VCaP (cell line): ENCODE data around the gene CKB.

Source experiments
- H3K27ac ChIP-seq: fragments of 450-650 bp; 2 replicates; pipeline ENCODE4 v1.5.1; 2017
- CTCF ChIP-seq: fragments of 450-650 bp; conservative IDR thresholded peaks from 2 replicates; pipeline ENCODE4 v1.5.1; 2017; ENCODE audit warnings: mild to moderate bottlenecking, moderate library complexity

Gene CKB

DNA sequence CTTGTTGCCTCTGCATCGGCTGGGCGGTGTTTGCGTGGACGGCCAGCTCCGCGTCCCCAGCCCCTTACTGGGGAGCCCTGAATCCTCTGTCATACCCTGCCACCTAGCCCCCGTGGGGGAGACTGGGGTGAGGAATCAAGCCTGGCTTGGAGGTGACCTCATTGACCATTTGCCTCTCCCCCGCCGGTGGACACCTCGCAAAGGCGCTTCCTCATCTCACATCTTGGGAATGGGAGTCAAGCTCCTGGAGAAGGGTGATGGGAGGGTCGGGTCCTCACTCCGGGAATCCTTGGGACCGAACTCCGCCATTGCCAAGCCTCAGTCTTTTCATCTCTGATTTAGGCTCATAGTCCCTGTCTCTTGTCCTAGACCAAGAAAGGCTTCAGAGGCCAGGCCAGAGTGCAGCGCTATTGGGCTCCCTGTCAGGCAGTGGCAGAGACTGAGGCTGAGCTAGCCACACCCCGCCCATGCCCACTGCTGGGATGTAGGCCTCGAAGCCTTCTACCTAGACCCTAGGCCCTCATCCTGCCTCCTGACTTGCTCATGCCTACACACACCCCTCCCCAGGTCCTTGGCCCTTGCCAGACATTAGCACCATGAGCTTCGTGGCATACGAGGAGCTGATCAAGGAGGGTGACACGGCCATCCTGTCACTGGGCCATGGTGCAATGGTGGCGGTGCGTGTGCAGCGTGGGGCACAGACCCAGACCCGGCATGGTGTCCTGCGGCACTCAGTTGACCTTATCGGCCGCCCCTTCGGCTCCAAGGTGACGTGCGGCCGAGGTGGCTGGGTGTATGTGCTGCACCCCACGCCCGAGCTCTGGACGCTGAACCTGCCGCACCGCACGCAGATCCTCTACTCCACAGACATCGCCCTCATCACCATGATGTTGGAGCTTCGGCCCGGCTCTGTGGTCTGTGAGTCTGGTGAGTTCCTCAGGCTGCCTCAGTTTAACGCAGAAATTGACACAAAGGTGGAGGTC lies 7.0 kb upstream of the CKB start:
- no peak for TF ChIP-seq CTCF
- H3K27ac ChIP-seq = peak overlapping the region; percentile 98

GRCh38 chr14:103528587-103529382 lies 6.2 kb upstream of the CKB start, which contains the start of gene TRMT61A:
TSS of gene TRMT61A (plus strand) at chr14:103529196. CDS start at chr14:103529979, 783 bp downstream.
- TF ChIP-seq CTCF = no peak
- H3K27ac ChIP-seq = peak within 1 kb of the TSS; percentile 98

DNA sequence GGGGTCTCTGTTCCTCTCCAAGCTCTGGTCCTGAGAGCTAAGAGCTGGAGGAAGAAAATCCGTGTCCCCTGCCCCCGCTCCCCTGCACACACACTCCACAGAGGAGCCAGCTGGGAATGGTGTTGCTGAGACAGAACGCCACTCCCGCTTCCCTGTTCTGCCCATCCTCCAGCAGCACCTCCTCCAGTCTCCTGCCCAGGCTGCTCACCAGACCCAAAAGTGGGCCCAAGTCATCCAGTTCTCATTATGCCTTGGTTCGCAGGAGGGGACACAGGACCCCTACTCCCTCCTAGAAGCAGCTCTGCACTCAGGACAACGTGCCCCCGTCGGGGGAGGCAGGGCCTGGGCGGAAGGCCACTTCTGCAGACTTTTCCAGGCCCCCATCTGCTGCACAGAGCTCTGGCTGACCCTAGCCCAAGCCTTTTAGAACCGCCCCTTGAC lies 5.5 kb upstream of the CKB start:
- TF ChIP-seq CTCF = no peak
- H3K27ac ChIP-seq = peak overlapping the region; percentile 98

DNA sequence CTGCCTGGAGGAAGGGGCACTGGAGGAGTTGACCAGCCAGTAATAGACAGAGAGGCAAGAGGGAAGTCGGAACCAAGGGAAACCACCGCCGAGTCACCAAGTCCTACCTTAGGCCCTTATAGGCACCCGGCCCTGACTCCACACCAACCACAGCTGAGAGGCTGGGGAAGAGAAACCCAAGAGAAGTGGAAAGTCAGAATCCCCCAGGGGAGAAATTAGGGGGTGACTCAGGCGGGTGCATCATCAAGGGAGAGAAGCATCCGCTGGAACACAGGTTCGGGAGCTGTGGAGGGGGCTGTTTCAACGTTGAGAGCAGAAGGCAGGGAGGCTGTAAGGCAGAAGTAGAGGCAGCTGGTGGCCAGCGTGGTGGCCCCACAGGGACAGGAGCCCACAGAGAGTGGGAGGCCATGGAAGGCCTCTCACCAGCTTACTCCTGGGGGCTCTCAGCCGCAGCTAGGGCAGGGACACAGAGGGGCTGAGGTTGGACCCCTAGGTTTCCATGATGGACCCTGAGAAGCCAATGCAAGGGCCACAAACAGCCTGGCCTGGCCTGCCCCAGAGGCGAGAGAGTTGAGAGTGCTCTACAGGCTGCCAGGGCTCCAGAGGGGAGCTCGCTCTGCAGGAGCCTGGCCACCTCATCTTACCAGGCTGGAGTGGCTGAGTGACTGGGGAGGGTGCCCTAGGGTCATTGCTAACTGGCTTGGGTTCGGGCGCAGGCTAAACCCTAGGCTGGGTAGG lies 4.9 kb upstream of the CKB start:
- TF ChIP-seq CTCF = no peak
- peak overlapping the region; percentile 98 for H3K27ac ChIP-seq

- TF ChIP-seq CTCF = no peak
- H3K27ac ChIP-seq = peak overlapping the region; percentile 98
Observed at GRCh38 chr14:103526914-103527248, 4.3 kb upstream of the CKB start.

GRCh38 chr14:103526247-103526913 lies 3.8 kb upstream of the CKB start:
- no peak for TF ChIP-seq CTCF
- H3K27ac ChIP-seq = peak overlapping the region; percentile 98

DNA sequence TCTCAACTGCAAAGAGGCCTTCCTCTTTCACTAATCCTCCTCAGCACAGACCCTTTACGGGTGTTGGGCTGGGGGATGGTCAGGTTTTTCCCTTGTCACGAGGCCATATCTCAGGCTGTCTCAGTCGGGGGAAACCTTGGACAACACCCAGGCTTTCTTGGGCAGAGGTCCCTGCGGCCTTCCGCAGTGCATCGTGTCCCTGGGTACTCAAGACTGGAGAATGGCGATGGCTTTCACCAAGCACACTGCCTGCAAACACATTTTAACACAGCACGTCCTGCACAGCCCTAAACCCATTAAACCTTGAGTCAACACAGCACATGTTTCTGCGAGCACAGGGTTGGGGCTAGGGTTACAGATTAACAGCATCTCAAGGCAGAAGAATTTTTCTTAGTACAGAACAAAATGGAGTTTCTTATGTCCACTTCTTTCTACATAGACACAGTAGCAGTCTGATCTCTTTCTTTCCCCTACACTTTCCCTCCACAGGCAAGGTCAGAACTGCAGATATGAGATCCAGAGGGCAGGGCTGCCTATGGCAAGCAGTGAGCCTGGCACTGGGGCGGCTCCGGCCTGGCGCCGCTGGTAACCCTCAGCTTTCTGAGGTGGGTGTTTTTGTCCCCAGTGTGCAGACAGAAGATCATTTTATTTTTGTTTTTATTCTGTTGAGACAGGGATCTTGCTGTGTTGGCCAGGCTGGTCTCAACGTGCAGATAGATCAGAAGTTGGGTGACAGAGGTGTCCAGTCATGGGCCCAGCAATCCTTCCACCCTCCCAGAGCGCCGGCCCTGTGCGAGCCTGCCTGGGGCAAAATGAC lies 3.0 kb upstream of the CKB start:
- peak overlapping the region; percentile 98 for H3K27ac ChIP-seq
